ENCODE data around the gene ZNF385B. TPM values are rescaled to one million over a fixed set of nuclear protein-coding genes. Genes with fewer than 3 reads are reported as not detected.

ZNF385B gene
- total RNA-seq, 2 donors from 2014 or later: 5.3 to 18.1 TPM

GRCh38 chr2:179442206-179442605 lies 419.2 kb downstream of the ZNF385B start:
- no peak overlapping the region for H3K4me3 ChIP-seq (ENCODE audit: low read length)
- no peak for TF ChIP-seq CTCF (conservative IDR thresholded peaks at IDR 0.05)
- Mint-ChIP-seq H3K27ac (no peak overlapping the region), H3K4me1 (peaks cover 52% of the 10 kb centered on the region), H3K9me3 (peaks cover 5% of the 10 kb centered on the region), H3K4me3 (no peak overlapping the region), H3K36me3 (ENCODE audit: low read depth) (no peaks in the 10 kb centered on the region), H3K27me3 (ENCODE audit: insufficient read depth) (no peaks in the 10 kb centered on the region)
- 95% methylated on average over 1 of the region's 1 CpG; no CpG with 5 or more reads in 1 of the 2 experiments for WGBS, 2 experiments (ENCODE audit: insufficient coverage in 1 of 2, insufficient read length in 1 of 2)
- H3K4me1 ChIP-seq (ENCODE audit: control insufficient read depth, insufficient read depth, low read length): peaks cover 4% of the 10 kb centered on the region
- DNase-seq: no peak
- H3K27me3 ChIP-seq (ENCODE audit: control insufficient read depth, insufficient read depth, low read length, poor library complexity, severe bottlenecking): no peaks in the 10 kb centered on the region
- H3K36me3 ChIP-seq (ENCODE audit: control insufficient read depth, insufficient read depth, low read length): no peaks in the 10 kb centered on the region
- no peak overlapping the region for H3K27ac ChIP-seq (ENCODE audit: low read depth, low read length)
- H3K9me3 ChIP-seq (ENCODE audit: control insufficient read depth, low read length): no peaks in the 10 kb centered on the region
- H3K9ac ChIP-seq (ENCODE audit: extremely low read depth, low read length, poor library complexity, severe bottlenecking): no peak overlapping the region

- H3K4me3 ChIP-seq (ENCODE audit: low read length): no peak overlapping the region
- H3K27me3 Mint-ChIP-seq (ENCODE audit: insufficient read depth): no peaks in the 10 kb centered on the region
- peaks cover 5% of the 10 kb centered on the region for H3K9me3 Mint-ChIP-seq
- no peak for DNase-seq
- no peak overlapping the region for H3K9ac ChIP-seq (ENCODE audit: extremely low read depth, low read length, poor library complexity, severe bottlenecking)
- H3K27ac Mint-ChIP-seq: no peak overlapping the region
- H3K27me3 ChIP-seq (ENCODE audit: control insufficient read depth, insufficient read depth, low read length, poor library complexity, severe bottlenecking): no peaks in the 10 kb centered on the region
- no peaks in the 10 kb centered on the region for H3K9me3 ChIP-seq (ENCODE audit: control insufficient read depth, low read length)
- H3K4me1 Mint-ChIP-seq: peaks cover 52% of the 10 kb centered on the region
- TF ChIP-seq CTCF (conservative IDR thresholded peaks at IDR 0.05): no peak
- H3K36me3 ChIP-seq (ENCODE audit: control insufficient read depth, insufficient read depth, low read length): no peaks in the 10 kb centered on the region
- H3K4me3 Mint-ChIP-seq: no peak overlapping the region
- WGBS, 2 experiments (ENCODE audit: insufficient coverage in 1 of 2, insufficient read length in 1 of 2): 96 to 100% methylated on average over 2 of the region's 2 CpGs
- no peak overlapping the region for H3K27ac ChIP-seq (ENCODE audit: low read depth, low read length)
- no peaks in the 10 kb centered on the region for H3K36me3 Mint-ChIP-seq (ENCODE audit: low read depth)
- peaks cover 4% of the 10 kb centered on the region for H3K4me1 ChIP-seq (ENCODE audit: control insufficient read depth, insufficient read depth, low read length)
Measured at GRCh38 chr2:179441551-179441950, 419.9 kb downstream of the ZNF385B start.

- H3K27ac Mint-ChIP-seq: no peak overlapping the region
- H3K36me3 Mint-ChIP-seq (ENCODE audit: low read depth): no peaks in the 10 kb centered on the region
- peaks cover 4% of the 10 kb centered on the region for H3K4me1 ChIP-seq (ENCODE audit: control insufficient read depth, insufficient read depth, low read length)
- 89% methylated on average over 5 of the region's 5 CpGs for WGBS, 2 experiments (ENCODE audit: insufficient coverage in 1 of 2, insufficient read length in 1 of 2)
- H3K27ac ChIP-seq (ENCODE audit: low read depth, low read length): no peak overlapping the region
- no peak overlapping the region for H3K9ac ChIP-seq (ENCODE audit: extremely low read depth, low read length, poor library complexity, severe bottlenecking)
- no peaks in the 10 kb centered on the region for H3K9me3 ChIP-seq (ENCODE audit: control insufficient read depth, low read length)
- no peak overlapping the region for H3K4me3 Mint-ChIP-seq
- no peak overlapping the region for H3K4me3 ChIP-seq (ENCODE audit: low read length)
- peak; percentile 81 for TF ChIP-seq CTCF (conservative IDR thresholded peaks at IDR 0.05)
- H3K36me3 ChIP-seq (ENCODE audit: control insufficient read depth, insufficient read depth, low read length): no peaks in the 10 kb centered on the region
- no peaks in the 10 kb centered on the region for H3K27me3 ChIP-seq (ENCODE audit: control insufficient read depth, insufficient read depth, low read length, poor library complexity, severe bottlenecking)
- H3K4me1 Mint-ChIP-seq: peaks cover 48% of the 10 kb centered on the region
- no peak for DNase-seq
- H3K27me3 Mint-ChIP-seq (ENCODE audit: insufficient read depth): no peaks in the 10 kb centered on the region
- H3K9me3 Mint-ChIP-seq: peaks cover 5% of the 10 kb centered on the region
Measured at GRCh38 chr2:179440642-179441251, 420.7 kb downstream of the ZNF385B start.

Measured in endodermal cell (in vitro differentiated cells).